GM19467 (cell line): Measurements from ENCODE around the gene ARHGEF25.
"Not testable (repeated sequence)": the region's sequence is repeated elsewhere in the genome, so short reads cannot be mapped to it uniquely, and the experiment has no call there.

Experiments
- ATAC-seq: cut with Tn5 transposase; IDR thresholded peaks from one replicate; pipeline ENCODE4 v1.9.1; 2021; ENCODE audit warnings: mild to moderate bottlenecking, moderate library complexity; ENCODE audit not compliant: unreplicated experiment

The ARHGEF25 gene

DNA sequence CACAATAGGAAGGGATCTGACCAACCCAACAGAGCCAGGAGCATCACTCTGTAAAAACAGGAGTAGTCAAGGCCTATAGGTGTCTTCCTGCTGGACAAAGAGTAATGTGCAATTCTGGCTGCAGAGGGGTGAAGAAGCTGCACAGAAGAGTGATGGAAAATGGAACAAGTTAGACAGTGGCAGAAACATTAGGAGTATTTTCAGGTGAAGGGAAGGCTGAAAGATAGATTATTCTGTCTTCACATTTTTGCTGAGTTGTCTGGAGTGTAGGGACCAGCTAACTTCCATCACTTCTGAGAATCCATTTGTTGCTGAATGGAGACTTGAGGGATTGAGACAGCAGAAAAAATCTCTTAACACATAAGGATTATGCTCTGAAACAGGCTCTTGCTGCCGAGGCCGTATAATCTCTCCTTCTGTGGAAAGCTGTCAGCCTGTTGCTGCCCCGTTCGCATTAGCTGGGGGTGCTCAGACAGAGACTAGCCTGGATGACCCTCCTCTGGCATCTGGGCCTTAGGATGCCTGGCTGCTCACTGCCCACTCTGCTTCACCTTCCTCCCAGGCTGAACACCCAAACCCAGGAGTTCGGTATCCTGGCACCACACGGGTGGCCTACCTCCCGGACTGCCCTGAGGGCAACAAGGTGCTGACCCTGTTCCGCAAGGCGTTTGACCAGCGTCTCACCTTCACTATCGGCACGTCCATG is 3.1 kb upstream of the ARHGEF25 start:
- no peak for ATAC-seq

DNA sequence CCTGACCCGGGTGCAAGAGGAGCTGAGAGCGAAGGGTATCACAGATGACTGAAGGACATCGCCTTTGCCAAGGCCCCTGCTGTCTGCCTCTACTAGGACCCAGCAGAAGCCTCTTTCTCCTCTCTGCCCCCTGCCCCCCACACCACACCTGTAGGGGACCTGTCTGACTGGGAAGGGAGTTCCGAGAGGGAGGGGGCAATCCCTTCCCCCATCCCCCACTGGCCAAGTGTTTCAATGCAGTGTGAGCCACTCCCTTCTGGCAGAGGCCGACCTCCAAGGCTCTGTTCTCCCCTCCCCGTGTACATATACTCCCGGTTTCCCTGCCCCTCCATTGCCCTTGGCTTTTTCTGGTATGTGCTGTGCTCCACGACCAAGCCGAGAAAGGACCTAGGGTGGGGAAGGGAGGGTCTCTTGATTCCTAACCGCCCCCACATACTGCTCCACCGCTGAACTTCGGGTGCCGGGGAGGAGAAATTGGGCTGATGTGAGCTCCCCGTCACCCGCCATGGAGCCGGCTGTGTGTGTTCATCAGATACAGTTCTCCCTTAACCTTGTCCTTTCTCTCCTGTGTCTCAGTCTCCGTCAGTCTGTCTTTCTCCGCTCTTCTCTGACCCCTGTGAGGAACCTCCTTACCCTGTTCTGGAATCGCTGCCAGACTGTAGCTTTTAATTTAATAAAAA is 2.0 kb upstream of the ARHGEF25 start:
- ATAC-seq = no peak

DNA sequence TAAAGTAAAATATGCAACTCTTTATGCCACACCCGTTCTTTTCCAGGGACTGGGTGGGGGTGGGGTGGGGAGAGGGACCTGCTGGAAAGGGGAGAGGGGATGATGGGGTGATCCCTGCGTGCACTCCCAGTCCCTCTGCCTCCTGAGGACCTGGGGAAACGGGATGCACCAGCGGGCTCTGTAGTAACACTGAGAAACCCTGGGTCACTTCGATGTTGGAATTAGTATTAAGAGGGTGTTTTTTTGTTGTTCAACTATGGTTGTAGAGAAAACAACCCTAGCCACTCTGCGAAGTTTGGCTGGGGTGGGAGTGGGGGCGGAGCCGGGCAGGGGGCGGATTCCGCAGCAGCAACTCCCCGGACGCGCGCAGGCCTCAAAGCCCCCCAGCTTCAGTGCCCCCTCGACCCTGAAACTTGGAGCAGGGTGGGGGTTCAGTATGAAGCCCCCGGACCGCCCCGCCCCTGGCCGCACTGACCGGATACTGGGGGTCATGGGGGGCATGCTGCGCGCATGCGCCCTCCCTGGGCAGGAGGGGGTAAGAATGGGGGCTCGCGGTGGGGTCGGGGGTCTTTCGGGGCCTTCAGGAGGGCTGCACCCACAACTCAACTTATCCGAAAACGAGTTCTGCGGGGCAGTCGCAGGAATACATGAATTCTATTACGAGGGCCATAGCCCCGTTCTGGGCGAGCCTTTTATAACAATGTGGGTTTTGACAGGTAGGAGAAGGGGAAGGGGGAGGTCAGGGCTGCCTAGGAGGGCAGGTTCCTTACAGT is 1.3 kb upstream of the ARHGEF25 start:
- no peak for ATAC-seq

DNA sequence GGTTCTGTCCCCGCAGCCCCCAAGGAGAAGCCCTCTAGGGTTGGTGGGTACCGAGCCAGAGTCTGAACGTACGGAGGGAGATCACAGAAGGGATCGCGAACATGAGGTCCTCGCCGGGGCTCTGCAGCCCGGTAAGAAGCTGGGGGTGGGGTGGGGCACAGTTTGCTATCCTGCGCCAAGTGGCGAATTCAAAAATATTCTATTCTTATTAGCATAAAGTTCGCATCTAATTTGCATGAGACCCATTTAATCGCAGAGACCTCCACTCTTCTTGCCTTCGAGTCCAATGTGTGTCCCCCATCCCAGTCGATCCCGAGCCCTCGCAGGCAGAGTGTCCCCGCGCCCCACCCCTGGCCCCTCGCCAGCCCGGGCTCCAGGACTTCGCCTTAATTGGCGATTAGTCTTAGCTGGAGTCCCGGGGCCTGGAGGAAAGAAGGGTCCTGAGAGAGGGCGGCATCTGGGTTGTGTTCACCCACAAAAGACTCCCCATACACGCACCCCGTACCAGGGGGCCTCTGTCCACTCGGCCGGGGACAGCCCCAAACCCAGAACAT is 604 bp upstream of the ARHGEF25 start:
- no peak for ATAC-seq

DNA sequence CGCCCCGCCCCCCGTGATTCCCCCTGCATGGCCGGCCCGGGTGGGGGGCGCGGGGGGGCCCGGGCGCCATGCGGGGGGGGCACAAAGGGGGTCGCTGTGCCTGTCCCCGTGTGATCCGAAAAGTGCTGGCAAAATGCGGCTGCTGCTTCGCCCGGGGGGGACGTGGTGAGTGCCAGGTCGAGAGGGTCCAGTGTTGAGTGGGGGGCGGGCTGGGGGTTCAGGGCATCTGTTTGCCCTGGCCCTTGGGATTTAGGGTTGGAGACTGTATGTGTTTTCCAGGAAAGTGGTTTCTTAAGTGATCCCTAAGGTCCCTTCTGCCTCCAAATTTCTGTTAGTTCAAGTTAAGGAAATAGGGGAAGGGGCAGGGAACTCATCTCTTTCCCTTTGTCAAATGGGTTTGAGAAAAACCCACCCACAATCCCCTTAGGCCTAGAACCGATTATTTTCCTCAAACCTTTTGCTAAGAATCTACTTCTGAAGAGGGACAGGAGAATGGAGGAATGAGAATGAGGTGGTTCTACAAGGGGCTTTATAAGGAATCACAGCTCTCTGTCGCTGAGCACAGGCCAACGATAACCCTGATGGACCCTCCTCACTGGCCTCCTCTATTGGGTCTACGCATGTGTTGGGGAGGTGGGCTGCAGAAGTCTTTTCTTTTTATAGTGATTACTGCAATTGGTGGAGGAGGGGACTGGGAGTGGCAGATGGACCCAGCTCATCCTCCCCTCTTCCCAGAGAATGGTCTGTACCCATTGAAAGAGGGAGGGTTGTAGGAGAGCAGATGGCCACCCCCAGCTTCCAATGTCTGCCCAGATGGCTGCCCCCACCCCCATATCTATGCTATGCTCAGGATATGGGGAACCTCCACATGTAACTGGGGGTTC is 834 bp downstream of the ARHGEF25 start:
- ATAC-seq = no peak

DNA sequence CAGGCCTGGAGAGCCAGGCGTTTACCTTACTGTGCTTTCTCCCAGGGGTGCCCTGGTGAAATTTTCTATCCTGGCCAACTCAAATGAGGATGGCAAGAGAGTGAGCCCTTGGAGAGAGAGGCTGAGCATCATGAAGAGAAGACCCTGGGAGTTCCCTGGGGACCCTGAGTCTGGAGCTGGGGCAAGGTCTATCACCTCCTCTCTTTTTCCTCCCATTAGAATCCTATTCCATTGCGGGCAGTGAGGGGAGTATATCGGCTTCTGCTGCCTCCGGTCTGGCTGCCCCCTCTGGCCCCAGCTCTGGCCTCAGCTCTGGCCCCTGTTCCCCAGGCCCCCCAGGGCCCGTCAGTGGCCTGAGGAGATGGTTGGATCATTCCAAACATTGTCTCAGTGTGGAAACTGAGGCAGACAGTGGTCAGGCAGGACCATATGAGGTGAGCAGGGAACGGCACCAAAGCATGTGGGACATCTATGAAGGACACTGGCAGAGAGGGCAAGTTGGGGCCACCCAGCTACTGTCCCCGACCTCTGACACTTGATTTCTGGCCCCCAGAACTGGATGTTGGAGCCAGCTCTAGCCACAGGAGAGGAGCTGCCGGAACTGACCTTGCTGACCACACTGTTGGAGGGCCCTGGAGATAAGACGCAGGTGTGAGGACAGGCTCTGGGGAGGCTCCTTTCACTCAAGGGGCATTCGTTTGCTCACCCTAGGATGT is 1.6 kb downstream of the ARHGEF25 start:
- no peak for ATAC-seq

DNA sequence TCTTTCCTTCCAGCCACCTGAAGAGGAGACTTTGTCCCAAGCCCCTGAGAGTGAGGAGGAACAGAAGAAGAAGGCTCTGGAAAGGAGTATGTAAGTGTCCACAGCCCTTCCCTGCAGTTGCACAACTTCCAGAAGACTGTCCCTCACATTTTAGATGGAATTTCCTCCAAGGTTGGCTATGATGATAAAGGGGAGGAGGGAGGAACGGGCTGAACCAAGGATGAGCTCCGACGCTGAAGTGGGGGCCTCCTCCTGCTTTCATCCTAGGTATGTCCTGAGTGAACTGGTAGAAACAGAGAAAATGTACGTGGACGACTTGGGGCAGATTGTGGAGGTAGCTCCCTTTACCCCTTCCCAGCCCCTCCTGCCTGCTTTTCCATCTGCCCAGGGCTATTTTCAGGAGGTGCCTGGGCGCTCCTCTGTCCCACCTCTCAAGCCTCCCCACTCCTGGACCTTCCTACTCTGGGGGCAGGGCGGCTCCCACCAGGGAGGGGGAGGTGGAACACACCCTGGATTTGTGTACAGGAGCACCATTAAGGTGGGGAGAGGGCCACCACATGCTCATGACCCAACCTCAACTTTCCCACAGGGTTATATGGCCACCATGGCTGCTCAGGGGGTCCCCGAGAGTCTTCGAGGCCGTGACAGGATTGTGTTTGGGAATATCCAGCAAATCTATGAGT is 2.3 kb downstream of the ARHGEF25 start:
- ATAC-seq = no peak

DNA sequence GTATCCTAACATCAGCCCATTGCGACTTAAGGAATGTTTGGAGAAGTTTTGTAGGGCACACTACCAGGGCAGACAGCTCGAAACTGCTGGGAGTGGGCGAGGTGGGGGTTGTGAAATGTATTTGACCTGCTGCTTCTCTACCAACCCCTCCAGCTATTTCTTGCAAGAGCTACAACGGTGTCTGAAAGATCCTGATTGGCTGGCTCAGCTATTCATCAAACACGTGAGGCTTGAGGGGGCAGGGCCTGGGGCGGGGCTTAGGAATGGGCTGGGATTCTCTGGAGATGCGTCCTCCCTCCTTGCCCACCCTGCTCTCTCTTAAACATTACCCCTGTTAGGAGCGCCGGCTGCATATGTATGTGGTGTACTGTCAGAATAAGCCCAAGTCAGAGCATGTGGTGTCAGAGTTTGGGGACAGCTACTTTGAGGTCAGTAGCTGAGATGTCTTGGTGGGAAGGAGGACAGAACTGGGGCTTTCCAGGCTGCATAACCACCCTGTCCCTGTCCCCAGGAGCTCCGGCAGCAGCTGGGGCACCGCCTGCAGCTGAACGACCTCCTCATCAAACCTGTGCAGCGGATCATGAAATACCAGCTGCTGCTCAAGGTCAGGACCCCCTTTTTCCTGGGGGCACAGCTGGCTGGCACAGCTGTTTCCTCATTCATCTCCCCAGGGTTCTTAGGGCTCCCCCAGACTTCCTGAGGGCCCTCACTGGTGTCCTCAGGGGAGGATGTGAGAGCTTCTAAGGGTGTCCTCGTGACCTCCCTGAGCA is 3.1 kb downstream of the ARHGEF25 start:
- ATAC-seq = no peak

DNA sequence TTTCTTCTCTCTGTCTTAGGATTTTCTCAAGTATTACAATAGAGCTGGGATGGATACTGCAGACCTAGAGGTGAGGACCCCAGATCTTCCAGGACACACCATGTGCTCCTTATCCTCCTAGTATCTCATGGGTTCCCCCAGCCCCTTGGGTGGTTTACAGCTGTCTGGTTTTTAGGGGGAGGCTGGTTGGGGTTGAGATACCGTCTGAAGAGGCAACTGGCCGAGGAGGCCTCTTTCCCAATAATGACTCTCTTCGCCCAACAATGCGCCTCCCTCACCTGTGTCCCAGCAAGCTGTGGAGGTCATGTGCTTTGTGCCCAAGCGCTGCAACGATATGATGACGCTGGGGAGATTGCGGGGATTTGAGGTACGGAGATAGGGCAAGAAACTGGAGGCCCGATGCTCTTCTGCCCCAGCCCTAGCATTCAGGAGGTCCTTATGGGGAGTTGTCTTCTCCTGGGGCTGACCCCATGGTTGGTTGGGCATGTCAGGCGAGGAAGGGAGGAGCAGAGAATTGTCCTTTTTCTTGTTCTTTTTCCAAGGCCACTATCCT is 3.8 kb downstream of the ARHGEF25 start:
- no peak for ATAC-seq

DNA sequence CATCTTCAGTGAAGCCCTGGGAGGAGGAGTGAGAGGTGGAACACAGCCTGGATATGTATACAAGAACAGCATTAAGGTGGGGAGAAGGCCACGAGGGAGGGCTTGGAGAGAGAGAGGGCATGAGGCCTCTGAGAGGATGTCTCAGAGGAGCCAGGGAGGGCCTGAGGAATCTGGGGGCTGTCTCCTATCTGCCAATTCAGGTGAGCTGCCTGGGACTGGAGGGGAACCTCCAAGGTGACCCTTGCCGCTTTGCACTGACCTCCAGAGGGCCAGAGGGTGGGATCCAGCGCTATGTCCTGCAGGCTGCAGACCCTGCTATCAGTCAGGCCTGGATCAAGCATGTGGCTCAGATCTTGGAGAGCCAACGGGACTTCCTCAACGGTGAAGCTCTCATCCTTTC is 4.4 kb downstream of the ARHGEF25 start:
- ATAC-seq = no peak

DNA sequence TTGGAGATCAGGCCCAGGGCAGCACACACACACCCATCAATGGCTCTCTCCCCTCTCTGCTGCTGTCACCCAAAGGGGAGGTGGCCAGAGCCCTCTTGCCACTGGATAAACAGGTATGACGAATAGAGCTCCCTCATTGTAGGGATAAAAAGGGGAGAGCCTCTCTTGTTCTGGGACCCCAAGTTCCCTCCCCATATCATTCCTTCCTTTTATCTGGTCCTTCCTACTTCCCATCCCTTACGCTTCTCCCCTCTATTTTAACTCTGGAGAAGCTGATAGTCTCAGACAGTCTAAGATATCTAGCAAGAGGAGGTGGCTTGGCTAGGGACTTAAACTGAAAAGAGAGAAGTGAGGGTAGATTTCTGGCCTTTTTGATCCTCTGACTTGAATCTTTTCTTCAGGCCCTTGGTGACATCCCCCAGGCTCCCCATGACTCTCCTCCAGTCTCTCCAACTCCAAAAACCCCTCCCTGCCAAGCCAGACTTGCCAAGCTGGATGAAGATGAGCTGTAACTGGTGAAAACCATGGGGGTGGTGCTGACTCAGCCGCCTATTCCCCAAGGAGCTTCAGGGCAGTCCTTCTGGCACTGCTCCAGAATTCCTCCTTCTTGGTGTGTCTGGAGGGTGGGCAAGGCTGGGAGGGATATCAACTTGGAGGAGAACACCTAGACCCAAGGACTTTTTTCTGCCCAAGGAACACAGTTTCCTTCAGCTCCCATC is 5.3 kb downstream of the ARHGEF25 start:
- no peak for ATAC-seq

DNA sequence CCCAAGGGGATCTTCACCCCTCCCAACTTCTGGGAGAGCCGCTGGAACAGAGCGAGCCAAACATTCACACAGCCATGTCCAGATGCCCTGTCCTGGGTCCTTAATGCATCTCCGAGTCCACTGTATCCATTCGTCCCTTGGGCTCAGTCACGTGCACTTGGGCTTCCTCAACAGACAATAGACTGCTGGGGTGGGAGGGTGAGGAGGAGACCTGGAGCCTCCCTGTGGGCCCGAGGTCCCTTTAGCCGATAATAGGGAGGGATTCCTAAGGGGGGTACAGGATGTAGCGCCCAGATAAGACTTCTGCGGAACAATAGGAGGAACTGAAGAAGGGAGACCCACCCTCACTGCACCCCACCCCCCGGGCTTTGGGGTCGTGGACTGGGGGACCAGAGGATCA is 6.7 kb downstream of the ARHGEF25 start:
- no peak for ATAC-seq

DNA sequence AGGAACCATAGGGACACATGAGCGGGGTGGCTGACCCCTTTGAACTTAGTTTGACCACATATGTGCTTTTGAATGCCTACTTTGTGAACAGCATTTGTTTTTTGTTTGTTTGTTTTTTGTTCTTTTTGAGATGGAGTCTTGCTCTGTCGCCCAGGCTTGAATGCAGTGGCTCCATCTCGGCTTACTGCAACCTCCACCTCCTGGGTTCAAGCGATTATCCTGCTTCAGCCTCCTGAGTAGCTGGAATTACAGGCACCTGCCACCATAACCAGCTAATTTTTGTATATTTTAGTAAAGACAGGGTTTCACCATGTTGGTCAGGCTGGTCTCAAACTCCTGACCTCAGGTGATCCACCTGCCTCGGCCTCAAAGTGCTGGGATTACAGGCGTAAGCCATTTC is 7.2 kb downstream of the ARHGEF25 start:
- not testable (repeated sequence) for ATAC-seq

DNA sequence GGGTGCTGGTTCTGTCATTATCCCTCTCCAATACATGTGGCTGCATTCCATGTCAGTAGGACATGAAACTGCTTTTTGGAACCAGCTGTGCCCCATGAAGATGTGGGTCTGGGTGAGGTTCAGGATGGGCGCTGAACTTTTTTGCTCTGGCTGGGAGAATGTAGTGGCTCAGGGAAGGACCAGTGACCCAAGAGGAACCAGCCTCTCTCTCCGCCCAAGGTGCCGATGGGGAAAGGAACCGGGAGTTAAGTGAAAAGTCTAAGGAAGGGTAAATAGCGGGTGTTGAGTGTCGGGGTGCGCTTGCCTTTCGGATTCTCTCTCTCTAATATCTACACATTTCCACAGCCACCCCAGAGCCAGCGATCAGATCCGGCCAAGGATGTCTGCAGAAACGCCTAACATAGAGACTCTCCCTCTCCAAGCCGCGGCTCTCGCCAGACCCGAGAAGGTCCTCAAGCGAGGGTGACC is 7.8 kb downstream of the ARHGEF25 start:
- ATAC-seq = no peak

DNA sequence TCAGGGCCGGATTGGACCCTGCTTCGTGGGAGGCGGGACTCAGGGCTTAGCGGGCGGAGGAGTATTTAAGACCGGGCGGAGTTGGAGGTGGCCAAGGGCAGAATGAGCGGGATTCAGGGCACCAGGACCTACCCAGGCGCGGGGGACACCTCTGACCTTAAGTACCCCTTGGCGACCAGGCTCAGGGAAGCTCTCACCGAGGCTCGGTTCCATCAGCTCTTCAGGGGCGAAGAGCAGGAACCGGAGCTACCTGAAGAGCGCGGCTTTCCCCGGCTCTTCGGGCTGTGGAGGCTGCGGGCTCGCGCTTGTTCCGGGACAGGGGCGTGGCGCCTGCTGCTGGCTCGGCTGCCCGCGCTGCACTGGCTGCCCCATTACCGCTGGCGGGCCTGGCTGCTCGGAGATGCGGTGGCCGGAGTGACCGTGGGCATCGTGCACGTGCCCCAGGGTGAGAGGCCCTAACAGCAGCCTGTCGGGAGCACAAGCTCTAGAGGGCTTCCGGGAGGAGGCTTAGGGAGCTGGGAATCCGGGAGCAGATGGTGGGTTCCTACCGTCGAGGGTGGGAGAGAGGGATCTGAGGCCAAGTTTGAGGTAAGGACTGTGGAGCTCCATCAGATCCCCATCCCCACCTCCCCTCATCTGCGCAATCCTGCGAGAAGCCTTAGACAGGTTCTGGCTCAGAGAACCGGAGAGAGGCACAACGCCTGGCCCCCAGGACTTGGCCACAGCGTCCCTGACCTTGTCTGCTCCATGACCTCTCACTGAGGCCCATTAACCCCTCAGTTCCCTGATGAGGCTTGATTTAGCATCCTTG is 8.4 kb downstream of the ARHGEF25 start:
- no peak for ATAC-seq

DNA sequence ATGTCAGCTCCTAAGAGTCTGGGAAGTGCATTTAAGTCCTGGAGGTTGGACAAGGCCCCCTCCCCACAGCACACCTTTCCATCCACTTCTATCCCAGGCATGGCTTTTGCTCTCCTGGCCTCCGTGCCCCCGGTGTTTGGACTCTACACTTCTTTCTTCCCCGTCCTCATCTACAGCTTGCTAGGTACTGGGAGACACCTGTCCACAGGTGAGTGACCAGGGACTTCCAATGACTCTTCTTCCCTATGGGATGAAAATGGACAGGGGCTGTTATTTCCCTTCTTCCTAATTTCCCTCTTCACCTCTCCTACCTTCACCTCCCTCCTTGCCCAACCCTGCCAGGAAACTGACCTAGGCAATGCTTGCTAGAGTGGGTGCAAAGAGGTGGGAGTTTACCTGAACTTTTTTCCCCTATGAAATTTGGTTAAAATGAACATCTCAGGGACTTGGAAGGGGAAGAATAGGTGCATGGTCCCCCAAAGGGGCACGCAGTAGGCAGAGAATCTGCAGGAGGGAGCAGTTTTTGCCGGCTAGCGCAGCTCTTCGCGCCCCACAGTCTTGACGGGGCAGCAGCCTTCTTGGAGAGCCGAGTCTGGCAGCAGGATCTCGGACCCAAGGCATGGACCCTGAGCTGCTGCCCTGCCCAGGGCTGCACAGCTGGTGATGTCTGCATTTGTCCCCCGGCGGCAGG is 9.2 kb downstream of the ARHGEF25 start:
- no peak for ATAC-seq
